Fibroblast of villous mesenchyme (primary cell): ENCODE results near the gene AARS2. TPM values are rescaled to one million over a fixed set of nuclear protein-coding genes. Genes with fewer than 3 reads are reported as not detected.

Experiments
- DNase-seq: peaks from one replicate; pipeline ENCODE4 v3.0.0-alpha.2; 2010; ENCODE audit warnings: low read depth
- H3K4me3 ChIP-seq: 2 replicates; pipeline ENCODE4 v1.5.1; 2011; ENCODE audit warnings: low read depth, mild to moderate bottlenecking, low read length
- total RNA-seq: library from RNA; depleted of rRNA; stranded (reverse); fragments of >200 nt; gene quantifications from 2 replicates; pipeline ENCODE4 v1.2.3, GENCODE V29; 2012
- TF ChIP-seq, protein P1 (sequence below): IDR thresholded peaks from 2 replicates; pipeline ENCODE4 v1.5.1; 2012; ENCODE audit warnings: low read depth, mild to moderate bottlenecking, low read length; ENCODE audit not compliant: insufficient read depth

AARS2 gene
- total RNA-seq, 1 donor, result 16.0 TPM

DNA sequence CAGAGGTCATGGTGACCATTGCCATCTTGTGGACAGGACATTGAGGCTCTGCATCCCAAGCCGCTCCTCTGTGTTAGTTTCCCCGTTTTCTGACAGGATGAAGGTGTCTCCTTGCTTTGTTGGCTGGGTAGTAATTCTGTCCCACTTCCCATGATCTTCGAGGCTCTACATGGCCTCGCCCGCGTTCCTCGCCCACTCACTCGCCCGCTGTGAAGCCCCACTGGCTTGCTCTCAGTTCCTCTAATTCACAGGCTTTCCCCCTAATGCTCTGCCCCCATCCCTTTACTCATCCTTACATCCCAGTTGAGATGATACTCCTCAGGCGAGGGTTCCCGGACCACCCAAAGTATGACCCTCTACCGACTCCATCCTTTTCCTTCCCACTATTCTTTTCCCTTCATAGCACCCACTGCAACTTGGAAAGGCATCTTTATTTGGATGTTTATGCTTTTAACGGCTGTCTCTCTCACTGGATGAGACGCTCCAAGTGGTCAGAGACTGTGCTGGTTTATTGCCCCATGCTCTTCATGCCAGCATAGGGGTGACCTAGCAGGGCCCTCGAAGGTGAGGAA is 55.3 kb downstream of the AARS2 start:
- no peak for DNase-seq
- H3K4me3 ChIP-seq, result peak overlapping the region; percentile 93
- TF ChIP-seq, protein P1, sequence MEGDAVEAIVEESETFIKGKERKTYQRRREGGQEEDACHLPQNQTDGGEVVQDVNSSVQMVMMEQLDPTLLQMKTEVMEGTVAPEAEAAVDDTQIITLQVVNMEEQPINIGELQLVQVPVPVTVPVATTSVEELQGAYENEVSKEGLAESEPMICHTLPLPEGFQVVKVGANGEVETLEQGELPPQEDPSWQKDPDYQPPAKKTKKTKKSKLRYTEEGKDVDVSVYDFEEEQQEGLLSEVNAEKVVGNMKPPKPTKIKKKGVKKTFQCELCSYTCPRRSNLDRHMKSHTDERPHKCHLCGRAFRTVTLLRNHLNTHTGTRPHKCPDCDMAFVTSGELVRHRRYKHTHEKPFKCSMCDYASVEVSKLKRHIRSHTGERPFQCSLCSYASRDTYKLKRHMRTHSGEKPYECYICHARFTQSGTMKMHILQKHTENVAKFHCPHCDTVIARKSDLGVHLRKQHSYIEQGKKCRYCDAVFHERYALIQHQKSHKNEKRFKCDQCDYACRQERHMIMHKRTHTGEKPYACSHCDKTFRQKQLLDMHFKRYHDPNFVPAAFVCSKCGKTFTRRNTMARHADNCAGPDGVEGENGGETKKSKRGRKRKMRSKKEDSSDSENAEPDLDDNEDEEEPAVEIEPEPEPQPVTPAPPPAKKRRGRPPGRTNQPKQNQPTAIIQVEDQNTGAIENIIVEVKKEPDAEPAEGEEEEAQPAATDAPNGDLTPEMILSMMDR, result no peak

DNA sequence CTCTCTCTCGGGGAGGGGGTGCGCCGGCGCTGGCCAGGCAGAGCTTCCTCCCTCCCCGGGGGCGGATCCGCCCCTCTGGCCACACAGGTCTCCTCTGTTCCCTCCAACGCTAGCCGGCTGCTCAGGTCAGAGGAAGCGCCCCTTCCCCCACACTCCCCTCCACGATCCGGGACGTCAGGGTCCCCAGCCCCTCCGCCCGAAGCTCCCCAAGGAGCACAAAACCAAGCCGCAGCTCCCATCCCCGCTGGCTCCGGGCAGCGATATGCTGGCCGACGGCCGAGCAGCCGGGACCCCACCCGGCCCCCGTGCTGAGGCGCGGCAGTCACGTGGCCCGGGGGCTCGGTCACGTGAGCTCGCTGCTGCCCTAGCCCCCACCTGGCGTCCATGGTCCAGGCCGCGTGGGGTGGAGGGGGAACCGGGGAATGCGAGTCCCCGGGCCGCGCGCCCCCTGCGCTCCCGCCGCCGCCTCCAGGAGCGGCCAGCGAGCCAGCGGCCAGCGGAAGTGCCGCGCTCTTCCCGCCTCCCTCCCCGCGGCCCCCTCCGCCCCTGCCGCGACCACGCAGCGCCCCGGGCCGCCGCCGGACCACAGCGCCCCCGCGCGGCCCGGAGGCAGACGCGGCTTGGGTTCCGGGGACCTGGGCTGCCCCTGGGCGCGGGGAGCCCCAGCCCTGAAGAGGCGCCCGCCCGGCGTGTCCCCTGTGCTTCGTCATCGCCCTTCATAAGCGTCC is 56.0 kb downstream of the AARS2 start, which contains the start of gene SLC35B2:
SLC35B2 (minus strand) TSS at position 504 of the 728 bp plus-strand sequence; CDS start at position 386, 118 bp downstream.
- TF ChIP-seq, protein P1, result peak; percentile 50
- DNase-seq, result peak; percentile 66

DNA sequence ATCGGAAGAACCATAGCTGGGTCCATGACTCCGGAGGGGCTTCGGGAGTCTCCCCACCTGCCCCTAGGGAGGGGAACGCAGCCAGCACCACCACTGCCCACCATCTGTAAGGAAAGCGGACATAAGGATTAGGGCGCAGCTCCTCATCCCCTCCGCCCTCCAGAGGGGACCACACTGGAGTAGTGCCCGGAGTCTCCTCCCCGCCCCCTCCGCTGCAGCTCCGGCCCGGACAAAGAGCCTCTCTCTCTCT is 56.4 kb downstream of the AARS2 start:
- DNase-seq, result no peak
- TF ChIP-seq, protein P1, result no peak
- H3K4me3 ChIP-seq, result peak overlapping the region; percentile 93

More for the DNA sequence above, 56.0 kb downstream of the AARS2 start, which contains the start of gene SLC35B2:
- peak within 1 kb of the TSS; percentile 93 for H3K4me3 ChIP-seq

DNA sequence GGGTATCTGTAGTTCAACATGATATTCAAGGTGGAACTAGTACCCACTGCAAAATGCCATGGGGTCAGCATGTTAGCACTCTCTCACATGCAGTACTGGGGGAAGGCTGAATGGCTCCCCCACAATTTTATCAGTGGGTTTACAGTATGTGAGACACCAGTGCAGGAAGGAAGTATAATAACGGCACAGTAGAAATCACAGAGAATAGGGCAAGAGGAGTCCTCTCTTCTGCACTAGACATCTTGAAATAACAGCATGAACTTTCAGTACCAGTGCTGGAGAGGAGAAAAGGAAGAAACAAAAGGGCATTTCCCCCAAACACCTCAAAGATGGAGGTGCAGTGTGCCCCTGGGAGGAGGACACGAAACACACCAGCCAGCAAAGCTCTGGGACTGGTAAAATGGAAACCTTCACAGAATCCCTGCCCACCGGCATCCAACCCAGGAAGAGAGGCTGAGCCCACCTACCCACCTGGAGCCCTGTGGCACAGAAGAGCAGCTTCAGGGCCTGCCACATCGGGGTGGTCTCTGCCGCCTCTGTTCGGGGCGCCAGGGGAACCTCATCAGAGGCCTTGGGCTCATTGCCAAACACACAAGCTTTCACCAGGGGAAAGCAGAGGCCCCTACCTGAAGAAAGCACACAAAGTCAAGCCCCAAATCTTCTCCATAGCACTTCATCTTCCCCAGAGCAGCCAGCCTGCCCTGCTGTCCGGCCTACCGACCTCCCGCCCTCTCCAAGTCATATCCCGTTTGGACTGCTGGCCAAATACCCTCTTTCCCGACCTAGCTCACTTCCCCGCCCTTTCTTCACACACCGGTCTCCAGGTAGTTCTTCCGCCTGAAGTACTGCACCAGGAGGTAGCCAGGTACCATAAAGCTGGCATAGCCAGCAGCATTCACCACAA is 57.0 kb downstream of the AARS2 start:
- no peak for DNase-seq
- H3K4me3 ChIP-seq, result peak overlapping the region; percentile 93
- TF ChIP-seq, protein P1, result no peak

DNA sequence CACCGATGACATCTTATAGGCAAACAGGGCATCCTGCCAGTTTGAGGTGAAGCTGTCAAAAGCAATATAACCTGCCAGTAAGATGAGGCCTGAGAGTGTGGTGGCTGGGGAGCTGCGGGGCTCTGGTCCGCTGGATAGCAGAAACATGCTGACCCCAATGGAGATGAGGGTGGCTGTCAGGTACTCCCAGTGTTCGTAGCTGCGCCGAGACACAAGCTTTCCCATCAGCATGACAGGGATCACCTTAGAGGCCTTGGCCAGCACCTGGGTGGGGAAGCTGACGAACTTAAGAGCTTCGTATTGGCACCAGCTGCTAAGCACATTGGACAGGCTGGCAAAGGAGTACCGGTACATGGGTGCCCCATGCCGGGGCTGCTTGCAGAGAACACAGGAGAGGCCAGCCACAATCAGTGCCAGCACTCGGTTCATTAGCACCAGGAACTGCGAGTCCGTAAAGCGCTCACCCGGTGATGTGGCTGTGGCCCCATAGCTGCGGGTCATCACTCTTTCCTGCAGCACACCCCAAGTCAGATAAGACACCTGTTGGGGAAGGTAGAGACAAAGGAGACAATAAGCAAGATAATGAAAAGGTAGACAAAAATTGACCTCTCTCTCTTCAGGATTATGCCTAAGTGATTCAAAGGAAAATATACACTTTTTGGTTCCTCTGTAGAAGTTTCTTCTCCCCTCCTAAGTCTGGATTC is 57.9 kb downstream of the AARS2 start:
- no peak overlapping the region for H3K4me3 ChIP-seq
- DNase-seq, result no peak
- TF ChIP-seq, protein P1, result no peak
